Tibial artery (tissue), 4 donors: ENCODE measurements around the gene NAA50.

ENCODE experiments used
- DNase-seq, 2 donors: peaks; one replicate each; pipeline ENCODE4 v3.0.0-alpha.2; 2019
- H3K27ac ChIP-seq, 2 donors: fragments of 200-600 bp; sonication (generic) in 1 of 2; 1 replicate in 1 of 2; 2 replicates in 1 of 2; pipeline ENCODE4 v1.5.1; 2018 to 2019; ENCODE audit warnings: mild to moderate bottlenecking in 1 of 2
- H3K27me3 ChIP-seq, 2 donors: fragments of 200-600 bp; sonication (generic) in 1 of 2; one replicate each; pipeline versions ENCODE4 v1.5.1 to v1.6.0; 2016 to 2019
- H3K36me3 ChIP-seq, 3 donors: fragments of 200-600 bp; sonication (generic) in 2 of 3; one replicate each; pipeline ENCODE4 v1.5.1; 2016 to 2019; ENCODE audit warnings: mild to moderate bottlenecking in 2 of 3
- H3K4me1 ChIP-seq, 4 donors: fragments of 200-600 bp; sonication (generic) in 2 of 4; 1 replicate in 3 of 4; 2 replicates in 1 of 4; pipeline ENCODE4 v1.5.1; 2016 to 2019
- H3K4me3 ChIP-seq, 2 donors: fragments of 200-600 bp; sonication (generic) in 1 of 2; 1 replicate in 1 of 2; 2 replicates in 1 of 2; pipeline ENCODE4 v1.5.1; 2018 to 2019; ENCODE audit warnings: mild to moderate bottlenecking in 2 of 2
- H3K9me3 ChIP-seq, 3 donors: fragments of 200-600 bp; sonication (generic) in 1 of 3; one replicate each; pipeline ENCODE4 v1.5.1; 2016 to 2019
- CTCF ChIP-seq, 2 experiments: fragments of 200-600 bp in 1 of 2; fragments of 450-650 bp in 1 of 2; IDR thresholded peaks; one replicate each; pipeline ENCODE4 v1.5.1; 2017 to 2019; ENCODE audit warnings: antibody characterized with exemption in 2 of 2, mild to moderate bottlenecking in 1 of 2, moderate library complexity in 1 of 2
- intact Hi-C: fragments of 100-400 bp; cut with DNase I; formaldehyde crosslinking; loops from one replicate; pipeline ENCODE4 v1.15.0; 2023; ENCODE audit warnings: low total_unique reads

Gene NAA50

DNA sequence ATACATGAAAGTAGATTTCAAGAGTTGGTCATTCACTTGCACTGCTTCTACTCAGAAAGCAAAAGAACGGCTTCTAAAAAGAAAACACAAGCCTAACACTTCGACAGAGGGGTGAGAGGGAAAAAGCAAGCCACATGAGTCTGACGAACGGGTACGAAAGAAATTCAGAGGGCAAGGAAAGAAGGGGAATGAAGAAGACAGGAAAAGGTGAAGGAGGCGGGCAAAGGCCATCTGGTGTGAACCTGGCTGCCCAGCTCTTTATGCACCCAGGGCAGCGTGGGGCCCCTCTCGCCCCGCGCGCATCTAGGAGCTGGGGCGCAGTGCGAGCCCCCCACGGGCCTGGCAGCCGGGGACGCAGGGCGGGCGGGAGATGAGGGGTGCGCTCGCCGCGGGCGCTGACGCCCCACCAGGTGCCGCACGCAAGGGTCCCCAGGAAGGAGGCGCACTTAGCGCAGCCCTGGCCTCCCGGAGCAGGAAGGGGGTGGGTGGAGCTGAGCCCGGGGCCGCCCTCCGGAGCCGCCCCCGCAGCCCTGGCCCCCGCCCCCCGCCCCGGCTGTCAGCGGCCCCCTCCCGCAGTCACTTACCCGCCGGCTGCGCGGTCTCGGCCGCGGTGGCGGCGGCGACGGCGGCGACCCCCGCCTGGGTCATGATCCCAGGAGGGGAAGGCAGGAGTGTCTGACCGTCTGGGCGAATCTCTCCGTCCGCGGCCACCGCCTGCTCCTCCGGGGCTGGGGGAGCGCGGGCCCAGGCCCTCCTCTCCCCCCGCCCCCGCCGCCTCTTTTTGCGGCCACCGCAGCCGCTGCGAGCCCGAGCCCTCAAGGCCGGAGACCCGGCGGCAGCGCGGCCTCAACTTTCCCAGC is 50.0 kb downstream of the NAA50 start, which contains the start of gene USF3:
TSS of gene USF3 (minus strand) at position 857 of the 860 bp plus-strand sequence. CDS start 21,764 bp downstream, outside the sequence.
- Histone ChIP-seq H3K4me3 (peak within 1 kb of the TSS; percentile 100), H3K4me1 (peaks cover 0 to 39% (median 21%) of the 10 kb centered on the region in 4 donors), H3K27me3 (no peaks in the 10 kb centered on the region), H3K9me3 (no peaks in the 10 kb centered on the region), H3K36me3 (no peaks in the 10 kb centered on the region), H3K27ac (peak within 1 kb of the TSS; percentile 99)
- DNase-seq: peak; percentile 59 to 88
- TF ChIP-seq CTCF (IDR thresholded peaks at IDR 0.05): no peak
- intact Hi-C loops: loop anchor here (2.0 to 10.0 kb wide), 2 partner anchors 51 to 181 kb away; partner anchors contain the start of genes ATP6V1A, NAA50 and SPICE1

GRCh38 chr3:113695431-113695785 is 50.6 kb downstream of the NAA50 start:
- TF ChIP-seq CTCF (IDR thresholded peaks at IDR 0.05): no peak
- no peaks in the 10 kb centered on the region for H3K36me3 ChIP-seq
- DNase-seq: no peak
- no peaks in the 10 kb centered on the region for H3K9me3 ChIP-seq
- H3K4me3 ChIP-seq: peak overlapping the region; percentile 100
- peaks cover 0 to 39% (median 21%) of the 10 kb centered on the region in 4 donors for H3K4me1 ChIP-seq
- peak overlapping the region; percentile 99 for H3K27ac ChIP-seq
- H3K27me3 ChIP-seq: no peaks in the 10 kb centered on the region
- intact Hi-C loops: loop anchor here (10.0 kb wide), 1 partner anchor 181 kb away; the partner anchor contains the start of gene SPICE1

DNA sequence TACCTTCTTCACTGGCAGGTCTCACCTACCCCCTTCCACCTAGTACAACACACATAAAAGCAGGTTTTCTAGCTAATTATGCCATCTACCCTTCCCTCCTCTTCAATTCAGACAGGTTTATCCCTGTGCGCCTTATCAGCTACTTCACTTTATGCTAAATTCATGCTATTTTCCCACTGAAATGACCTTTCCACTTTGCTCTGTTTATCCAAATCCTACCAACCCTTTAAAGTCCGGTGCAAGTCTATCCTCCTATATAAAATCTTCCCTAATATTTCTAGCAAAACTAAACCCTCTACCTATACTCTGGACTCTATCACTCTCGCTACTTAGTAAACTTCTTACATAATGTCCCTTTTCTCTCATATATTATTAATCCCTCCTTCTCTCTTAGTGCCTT is 55.6 kb downstream of the NAA50 start:
- no peak for DNase-seq
- no peak for TF ChIP-seq CTCF (IDR thresholded peaks at IDR 0.05)
- no peaks in the 10 kb centered on the region for H3K27me3 ChIP-seq
- H3K4me1 ChIP-seq: peaks cover 0 to 23% (median 15%) of the 10 kb centered on the region in 4 donors
- no peak overlapping the region for H3K27ac ChIP-seq
- peaks cover 0 to 5% (median 0%) of the 10 kb centered on the region in 3 donors for H3K36me3 ChIP-seq
- no peaks in the 10 kb centered on the region for H3K9me3 ChIP-seq
- intact Hi-C loops: loop anchor here (10.0 kb wide), 1 partner anchor 176 kb away; the partner anchor contains the start of gene SPICE1
- H3K4me3 ChIP-seq: no peak overlapping the region

- Histone ChIP-seq H3K9me3 (peaks cover 0 to 4% (median 0%) of the 10 kb centered on the region in 3 donors), H3K36me3 (peaks cover 0 to 5% (median 0%) of the 10 kb centered on the region in 3 donors), H3K4me1 (peaks cover 0 to 5% (median 1%) of the 10 kb centered on the region in 4 donors), H3K4me3 (no peak overlapping the region), H3K27me3 (no peaks in the 10 kb centered on the region), H3K27ac (no peak overlapping the region)
- DNase-seq: no peak
- TF ChIP-seq CTCF (IDR thresholded peaks at IDR 0.05): no peak
- intact Hi-C loops: no loop called here
Measured at GRCh38 chr3:113685956-113686721, 59.9 kb downstream of the NAA50 start.

- no peak for TF ChIP-seq CTCF (IDR thresholded peaks at IDR 0.05)
- H3K27me3 ChIP-seq: no peaks in the 10 kb centered on the region
- H3K4me1 ChIP-seq: peaks cover 0 to 5% (median 0%) of the 10 kb centered on the region in 4 donors
- H3K27ac ChIP-seq: no peak overlapping the region
- no peak overlapping the region for H3K4me3 ChIP-seq
- peaks cover 0 to 4% (median 0%) of the 10 kb centered on the region in 3 donors for H3K9me3 ChIP-seq
- intact Hi-C loops: no loop called here
- DNase-seq: no peak
- H3K36me3 ChIP-seq: peaks cover 0 to 5% (median 0%) of the 10 kb centered on the region in 3 donors
Measured at GRCh38 chr3:113685124-113685523, 60.9 kb downstream of the NAA50 start.
